HUDEP-2 (cell line): ENCODE data around the gene MCL1.
"Not testable (repeated sequence)": the region's sequence is repeated elsewhere in the genome, so short reads cannot be mapped to it uniquely, and the experiment has no call there.

Experiments used
- DNase-seq, 76 experiments: peaks; one replicate each; lab custom pipeline; 2025; ENCODE audit not compliant: unreplicated experiment in 76 of 76; lab: John Stamatoyannopoulos, UW

The MCL1 gene

GRCh38 chr1:150603711-150604110 lies 24.3 kb upstream of the MCL1 start:
- no peak for DNase-seq

- not testable (repeated sequence) for DNase-seq
Measured at GRCh38 chr1:150602372-150602771, 23.0 kb upstream of the MCL1 start.

DNA sequence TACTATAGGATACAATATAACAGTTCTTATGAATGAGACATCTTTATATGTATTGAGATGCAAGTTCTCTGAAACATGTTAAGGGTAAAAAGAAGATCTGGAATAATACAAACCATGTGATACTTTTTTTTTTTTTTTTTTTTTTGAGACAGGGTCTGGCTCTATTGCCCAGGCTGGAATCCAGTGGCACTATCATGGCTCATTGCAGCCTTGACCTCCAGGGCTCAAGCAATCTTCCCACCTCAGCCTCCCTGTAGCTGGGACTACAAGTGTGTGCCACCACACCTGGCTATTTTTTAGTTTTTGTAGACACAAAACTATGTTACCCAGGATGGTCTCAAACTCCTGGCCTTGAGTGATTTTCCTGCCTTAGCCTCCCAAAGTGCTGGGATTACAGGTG lies 22.1 kb upstream of the MCL1 start:
- DNase-seq, result no peak

GRCh38 chr1:150598346-150598745 lies 18.9 kb upstream of the MCL1 start:
- not testable (repeated sequence) for DNase-seq

DNA sequence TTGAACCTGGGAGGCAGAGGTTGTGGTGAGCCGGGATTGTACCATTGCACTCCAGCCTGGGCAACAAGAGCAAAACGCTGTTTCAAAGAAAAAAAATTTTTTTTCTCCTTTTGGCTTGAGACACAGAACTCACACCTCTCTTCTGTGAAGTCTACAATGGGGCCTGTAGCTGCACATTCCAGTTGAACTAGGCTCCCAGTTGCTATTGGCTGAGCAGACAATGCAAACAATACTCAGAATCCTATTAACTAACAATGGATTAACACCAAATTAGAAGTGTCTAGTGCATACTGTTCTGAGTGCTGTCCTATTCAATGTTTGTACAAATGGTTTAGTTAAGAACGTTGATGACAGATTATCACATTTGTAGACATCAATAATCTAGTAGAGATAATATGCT lies 17.6 kb upstream of the MCL1 start:
- no peak for DNase-seq

DNA sequence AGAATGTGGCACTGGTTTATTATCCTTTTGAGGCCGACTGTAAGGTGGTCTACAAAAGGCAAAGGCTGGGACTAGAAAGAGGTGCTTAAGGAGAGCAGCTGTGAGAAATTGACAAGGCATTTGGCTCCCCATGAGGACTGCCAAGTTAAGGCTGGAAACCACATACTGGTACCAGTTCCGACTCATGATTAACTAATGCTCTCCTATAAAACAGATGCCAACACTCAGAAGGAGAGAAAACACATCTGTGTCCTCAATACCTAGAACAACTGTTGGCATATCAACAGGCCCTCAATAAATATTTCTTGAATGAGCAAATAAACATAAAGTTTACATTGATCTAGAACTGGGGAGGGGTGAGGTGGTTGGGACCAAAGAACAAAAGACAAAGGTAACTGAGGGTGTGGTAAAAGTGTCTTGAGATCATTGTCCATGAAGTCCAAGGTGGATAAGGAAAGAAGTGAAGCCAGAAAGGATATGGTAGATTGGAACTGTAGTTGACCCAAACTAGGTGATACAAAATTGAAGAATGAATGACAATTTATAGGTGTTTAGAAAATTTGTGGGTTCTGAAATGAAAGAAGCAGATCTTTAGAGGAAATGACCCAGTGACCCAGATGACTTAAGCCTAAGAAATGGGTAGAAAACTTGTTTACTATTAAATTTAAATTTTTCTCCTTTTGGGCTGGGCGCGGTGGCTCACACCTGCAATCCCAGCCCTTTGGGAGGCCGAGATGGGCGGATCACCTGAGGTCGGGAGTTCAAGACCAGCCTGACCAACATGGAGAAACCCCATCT lies 16.9 kb upstream of the MCL1 start:
- DNase-seq, result no peak

GRCh38 chr1:150582371-150582770 lies 3.0 kb upstream of the MCL1 start:
- no peak for DNase-seq

GRCh38 chr1:150581962-150582361 lies 2.6 kb upstream of the MCL1 start:
- not testable (repeated sequence) for DNase-seq

DNA sequence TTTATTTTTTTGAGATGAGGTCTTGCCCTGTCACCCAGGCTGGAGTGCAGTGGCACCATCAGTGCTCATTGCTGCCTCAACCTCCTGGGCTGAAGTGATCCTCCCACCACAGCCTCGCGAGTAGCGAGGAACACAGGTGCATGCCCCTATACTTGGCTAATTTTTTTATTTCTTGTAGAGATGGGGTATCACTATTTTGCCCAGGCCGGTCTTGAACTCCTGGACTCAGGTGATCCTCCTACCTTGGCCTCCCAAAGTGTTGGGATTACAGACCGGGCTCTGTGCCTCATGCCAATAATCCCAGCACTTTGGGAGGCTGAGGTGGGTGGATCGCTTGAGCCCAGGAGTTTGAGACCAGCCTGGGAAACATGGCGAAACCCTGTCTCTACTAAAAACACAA lies 2.0 kb upstream of the MCL1 start:
- not testable (repeated sequence) for DNase-seq

DNA sequence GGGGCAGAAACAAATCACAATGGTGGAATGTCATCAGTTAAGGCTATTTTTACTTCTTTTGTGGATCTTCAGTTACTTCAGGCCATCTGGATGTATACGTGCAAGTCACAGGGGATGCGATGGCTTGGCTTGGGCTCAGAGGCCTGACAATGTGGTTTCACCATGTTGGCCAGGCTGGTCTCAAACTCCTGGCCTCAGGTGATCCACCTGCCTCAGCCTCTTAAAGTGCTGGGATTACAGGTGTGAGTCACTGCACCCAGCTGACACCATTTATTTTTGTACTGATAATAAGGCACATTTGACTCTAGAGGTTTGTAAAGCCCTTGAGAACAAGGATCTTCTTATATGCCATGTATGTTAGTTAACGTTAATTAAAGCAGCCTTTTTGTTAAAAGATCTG lies 1.6 kb upstream of the MCL1 start:
- DNase-seq, result not testable (repeated sequence)

GRCh38 chr1:150579945-150580642 lies 684 bp upstream of the MCL1 start:
- DNase-seq, result no peak

- DNase-seq, result peak in 24 of 76 experiments; percentile 4 to 63 (median 29)
Measured at GRCh38 chr1:150578272-150579109, 919 bp downstream of the MCL1 start.

GRCh38 chr1:150577557-150578271 lies 1.7 kb downstream of the MCL1 start:
- DNase-seq, result peak in 1 of 76 experiments; percentile 13

GRCh38 chr1:150576794-150577556 lies 2.4 kb downstream of the MCL1 start:
- no peak for DNase-seq

DNA sequence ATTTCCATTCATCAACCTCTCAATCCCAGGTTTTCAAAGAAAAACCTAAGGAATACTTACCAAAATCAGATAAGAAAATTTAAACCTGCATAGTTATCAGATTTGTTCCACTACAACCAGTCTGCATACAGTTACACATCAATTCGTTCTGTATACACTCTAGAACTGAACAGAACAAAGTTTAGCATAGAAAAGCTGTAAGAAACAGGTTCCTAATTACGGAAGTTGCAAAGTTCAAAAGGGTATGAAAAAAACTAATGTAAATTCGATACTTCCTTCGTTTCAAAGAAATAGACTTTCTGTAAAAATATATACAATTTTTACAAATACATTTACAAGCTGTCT lies 3.1 kb downstream of the MCL1 start:
- no peak for DNase-seq

DNA sequence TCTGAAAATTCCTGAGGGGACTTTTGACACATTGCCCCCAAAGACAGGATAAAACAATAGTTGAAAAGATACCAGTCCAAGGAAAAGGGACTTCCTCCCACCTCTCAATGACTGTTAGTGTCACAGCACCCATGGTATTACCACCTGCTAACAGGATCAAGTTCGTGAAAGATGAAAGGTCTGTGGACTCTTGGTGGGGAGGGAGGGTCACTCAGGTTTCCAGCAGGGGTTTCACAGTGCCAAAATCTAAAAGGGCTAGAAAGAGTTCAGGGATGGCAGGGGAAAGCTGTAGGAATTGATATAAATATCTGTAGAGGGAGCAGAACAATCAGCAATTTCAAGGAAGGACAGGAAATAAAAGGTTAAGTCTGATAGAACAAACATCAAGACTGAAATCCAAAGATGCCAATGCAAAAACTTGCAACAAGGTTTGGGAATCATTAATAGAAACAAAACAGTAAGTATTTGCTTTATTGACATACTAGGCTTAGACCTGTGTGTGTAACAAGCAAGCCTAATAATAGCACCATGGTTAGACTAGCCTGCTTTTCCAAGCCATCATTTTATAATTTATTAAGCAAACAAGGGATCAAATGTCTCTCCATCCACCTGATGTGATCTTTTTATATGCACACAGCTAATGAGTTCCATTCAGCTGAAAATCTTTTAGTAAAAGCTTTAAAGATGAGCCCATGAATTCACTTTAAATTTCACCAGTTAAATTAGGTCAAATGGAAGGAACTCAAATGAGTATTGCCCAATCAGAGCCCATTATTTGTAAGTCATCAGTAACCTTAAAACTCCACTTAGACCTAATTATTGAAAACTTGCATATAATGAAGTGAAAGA lies 3.7 kb downstream of the MCL1 start:
- no peak for DNase-seq

DNA sequence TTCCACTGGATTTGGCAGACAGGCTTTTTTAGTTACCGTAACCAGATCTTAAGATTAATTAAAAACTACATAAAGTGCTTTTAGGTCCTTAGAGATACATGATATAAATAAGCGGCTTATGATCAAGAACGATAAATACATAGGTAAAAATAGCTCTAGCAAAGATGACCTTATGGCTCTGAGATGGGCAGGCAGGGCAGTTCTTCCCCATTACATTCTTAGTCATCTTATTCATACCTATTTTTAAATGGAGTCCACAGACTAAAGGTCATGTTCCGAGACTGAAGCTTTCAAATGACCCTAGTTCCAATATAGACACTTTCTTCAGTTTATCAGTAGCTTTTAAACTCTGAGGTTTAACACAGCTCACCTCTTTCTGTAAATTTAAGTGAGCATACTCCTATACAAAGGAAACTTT lies 4.3 kb downstream of the MCL1 start:
- no peak for DNase-seq

DNA sequence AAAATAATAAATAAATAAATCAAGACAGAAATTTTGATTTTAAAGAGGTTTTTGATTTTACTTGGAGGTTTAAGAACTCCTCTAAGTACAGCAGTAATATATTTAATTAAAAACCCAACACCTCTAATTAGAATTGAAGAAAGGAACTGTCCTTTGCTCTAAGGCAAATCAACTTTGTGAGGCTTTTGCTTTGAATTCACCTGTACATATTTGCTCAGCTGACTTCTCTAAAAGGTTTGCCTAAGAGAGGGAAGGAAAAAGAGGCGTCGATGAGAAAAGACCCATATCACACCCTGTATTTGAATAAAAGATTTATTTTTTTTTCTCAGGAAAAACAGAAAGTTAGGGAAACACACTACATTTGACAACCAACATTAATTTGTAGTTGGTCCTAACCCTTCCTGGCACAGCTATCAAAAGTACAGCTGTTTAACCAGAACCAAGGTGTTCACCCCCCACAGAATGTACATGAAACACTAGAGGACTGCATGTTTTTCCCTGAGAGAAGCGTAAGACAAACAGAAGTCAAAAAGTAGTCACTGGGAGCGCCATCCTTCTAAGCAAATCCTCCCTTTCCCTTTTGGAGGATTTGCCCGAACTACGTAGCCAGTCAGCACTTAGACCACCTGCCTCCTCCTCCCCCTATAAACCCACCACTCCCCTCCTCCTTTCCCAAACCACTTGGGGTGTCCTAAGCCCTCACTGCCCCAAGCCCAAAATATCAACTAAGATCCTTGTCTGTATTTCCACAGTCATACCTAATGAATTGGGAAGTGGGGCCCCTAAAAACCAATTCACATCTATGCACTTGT lies 4.9 kb downstream of the MCL1 start:
- no peak for DNase-seq
